ENCODE data around the gene FAM163B.

Gene FAM163B

GRCh38 chr9:133528001-133528875, 81.0 kb downstream of the FAM163B start:
- no peak for DNase-seq (ENCODE audit: low read depth in 2 of 2)

DNA sequence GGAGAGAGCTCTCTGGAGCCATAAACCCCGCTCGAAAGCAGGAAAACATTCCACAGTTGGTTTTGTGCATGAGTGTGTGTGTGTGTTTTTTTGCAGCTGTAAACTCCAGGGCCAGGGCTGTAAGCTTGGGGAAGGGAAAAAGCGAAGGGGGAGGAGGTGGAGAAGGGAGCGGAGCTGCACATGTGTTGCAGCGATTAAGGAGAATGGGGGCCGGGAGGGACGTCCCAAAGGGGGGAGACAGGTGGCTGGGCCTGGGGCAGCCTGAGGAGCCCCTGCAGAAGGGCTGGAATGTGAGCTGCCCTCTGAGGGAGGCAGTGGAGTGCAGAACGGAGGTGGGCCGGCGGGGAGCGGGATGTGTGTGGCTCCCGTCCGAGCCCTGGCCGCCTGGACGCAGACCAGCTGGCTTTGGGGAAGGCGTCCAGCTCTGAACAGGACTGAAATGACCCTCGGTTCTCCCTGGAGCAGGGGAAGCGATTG, 81.7 kb downstream of the FAM163B start:
- DNase-seq (ENCODE audit: low read depth in 2 of 2): no peak

Data from stimulated activated CD4-positive, alpha-beta T cell treated with anti-CD3 and anti-CD28 coated beads, Interleukin-15, amount 100 ng/mL, for 48 hours (primary cell).